GM20000 (cell line): ENCODE data around the gene DDA1.

ENCODE experiments used
- DNase-seq: peaks from one replicate; pipeline ENCODE4 v3.0.0; 2012; ENCODE audit warnings: low spot score
- TF ChIP-seq, protein P1 (sequence below): IDR thresholded peaks from 2 replicates; pipeline ENCODE4 v1.5.1; 2012; ENCODE audit warnings: mild to moderate bottlenecking, control low read depth; ENCODE audit errors: extremely low read depth, missing control alignments

Gene DDA1

DNA sequence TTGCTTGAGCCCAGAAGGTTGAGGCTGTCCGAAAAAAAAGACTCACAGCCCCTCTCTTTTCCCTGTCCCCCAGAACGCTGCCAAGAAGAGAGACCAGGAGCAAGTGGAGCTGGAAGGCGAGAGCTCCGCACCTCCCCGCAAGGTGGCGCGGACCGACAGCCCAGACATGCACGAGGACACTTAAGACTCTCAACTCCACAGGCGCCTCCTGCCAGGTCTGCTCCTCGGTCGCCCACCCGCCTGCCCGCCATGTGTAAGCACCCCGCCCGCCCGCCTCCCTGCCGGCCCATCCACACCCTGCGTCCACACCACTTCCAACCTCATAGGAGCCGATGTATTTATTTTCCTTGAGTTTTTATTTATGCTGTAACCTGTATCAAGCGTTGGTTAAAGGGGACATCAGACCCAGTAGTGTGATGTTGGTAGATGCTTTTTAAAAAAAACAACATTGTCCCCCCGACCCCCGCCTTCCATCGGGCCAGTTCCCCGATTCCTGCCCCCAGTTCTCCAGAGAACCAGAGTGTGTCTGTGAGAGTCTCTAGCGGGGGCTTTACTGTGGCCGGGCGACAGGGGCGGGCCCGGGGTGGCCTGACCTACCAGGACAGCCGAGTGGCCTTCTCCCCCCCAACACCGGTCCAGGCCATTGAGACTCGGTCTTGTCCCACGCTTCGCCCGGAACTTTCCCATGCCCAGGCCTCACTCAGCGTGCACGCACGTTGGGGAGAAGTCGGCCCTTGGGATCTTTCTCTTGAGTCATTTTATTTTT, 10.3 kb downstream of the DDA1 start:
- TF ChIP-seq, protein P1, sequence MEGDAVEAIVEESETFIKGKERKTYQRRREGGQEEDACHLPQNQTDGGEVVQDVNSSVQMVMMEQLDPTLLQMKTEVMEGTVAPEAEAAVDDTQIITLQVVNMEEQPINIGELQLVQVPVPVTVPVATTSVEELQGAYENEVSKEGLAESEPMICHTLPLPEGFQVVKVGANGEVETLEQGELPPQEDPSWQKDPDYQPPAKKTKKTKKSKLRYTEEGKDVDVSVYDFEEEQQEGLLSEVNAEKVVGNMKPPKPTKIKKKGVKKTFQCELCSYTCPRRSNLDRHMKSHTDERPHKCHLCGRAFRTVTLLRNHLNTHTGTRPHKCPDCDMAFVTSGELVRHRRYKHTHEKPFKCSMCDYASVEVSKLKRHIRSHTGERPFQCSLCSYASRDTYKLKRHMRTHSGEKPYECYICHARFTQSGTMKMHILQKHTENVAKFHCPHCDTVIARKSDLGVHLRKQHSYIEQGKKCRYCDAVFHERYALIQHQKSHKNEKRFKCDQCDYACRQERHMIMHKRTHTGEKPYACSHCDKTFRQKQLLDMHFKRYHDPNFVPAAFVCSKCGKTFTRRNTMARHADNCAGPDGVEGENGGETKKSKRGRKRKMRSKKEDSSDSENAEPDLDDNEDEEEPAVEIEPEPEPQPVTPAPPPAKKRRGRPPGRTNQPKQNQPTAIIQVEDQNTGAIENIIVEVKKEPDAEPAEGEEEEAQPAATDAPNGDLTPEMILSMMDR, result no peak

DNA sequence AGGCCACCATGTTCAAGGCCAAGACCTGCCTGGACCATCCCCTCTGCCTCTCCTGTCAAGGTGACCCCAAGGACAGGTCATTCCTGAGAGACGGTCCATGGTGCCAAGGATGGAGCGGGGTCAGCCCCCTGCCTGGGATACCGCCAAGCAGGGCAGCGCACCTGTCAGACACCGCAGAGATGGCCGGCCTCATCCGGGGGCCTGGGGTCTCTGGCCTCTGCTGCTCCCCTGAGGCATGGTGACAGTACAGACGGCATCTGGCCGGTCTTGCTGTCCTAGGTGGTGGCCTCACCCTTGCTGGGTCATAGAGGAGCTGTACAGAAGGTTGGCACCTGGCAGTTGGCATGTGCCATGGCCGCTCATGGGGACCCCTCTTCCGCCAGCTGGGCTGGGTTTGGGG, 11.1 kb downstream of the DDA1 start:
- no peak for DNase-seq
- TF ChIP-seq, protein P1, result no peak

More for the DNA sequence above, 10.3 kb downstream of the DDA1 start:
- no peak for DNase-seq

DNA sequence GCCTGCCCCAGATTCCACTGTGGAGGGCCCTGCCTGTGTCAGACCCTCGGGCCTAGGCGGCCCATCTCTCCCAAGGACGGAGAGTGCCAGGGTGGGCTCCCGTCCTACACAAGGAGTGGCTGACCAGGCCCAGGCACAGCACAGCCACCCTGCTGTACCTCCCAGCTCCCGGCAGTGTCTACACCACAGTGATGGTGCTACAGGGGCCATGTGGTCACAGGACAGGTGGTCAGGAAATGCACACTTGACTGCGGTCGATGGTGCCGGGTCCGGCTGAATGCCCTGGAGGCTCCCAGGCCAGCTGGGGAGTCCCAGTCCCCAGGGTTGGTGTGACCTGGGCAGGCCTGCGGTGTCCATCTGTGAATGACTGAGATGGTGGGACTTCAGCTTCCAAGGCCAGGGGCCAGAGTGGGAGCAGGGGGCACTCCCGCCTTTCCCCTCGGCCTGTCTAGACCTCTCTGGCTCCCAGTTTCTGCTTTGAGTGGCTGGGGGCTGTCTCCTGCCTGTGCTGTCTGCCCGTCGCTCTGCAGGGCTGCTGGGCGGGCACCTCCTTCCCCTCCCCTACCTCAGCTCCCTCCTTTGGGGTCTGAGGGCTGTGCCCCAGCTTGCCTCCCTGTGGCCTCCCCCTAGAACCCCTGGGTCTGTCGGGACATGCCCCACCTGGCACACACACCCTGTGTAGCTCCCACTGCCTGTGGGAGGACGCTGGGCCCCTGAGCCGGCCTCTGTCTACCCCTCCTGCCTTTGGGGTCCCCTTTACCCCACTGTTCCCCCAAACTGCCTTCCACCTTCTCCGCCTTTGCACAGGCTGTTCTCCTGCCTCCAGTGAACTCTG, 12.5 kb downstream of the DDA1 start:
- TF ChIP-seq, protein P1, result no peak
- DNase-seq, result no peak

DNA sequence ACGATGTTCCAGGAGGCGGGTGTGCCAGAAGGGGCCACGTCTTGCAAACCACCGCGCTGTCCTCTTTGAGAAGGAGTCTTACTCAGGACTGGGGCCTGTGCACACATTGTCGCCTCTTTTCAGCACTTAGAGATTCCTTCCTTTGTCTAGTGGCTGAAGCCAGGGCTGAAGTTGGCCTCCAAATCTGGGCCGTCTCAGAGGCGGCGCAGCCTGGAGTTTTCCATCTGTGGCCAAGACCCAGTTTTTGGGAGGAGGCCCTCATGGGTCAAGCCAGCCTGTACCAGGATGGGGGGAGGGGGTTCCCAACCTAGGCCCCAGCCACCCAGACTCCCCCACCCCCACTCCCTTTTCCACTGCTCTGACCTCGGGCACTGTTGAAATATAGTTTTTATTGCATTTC, 13.5 kb downstream of the DDA1 start:
- TF ChIP-seq, protein P1, result no peak
- DNase-seq, result no peak

DNA sequence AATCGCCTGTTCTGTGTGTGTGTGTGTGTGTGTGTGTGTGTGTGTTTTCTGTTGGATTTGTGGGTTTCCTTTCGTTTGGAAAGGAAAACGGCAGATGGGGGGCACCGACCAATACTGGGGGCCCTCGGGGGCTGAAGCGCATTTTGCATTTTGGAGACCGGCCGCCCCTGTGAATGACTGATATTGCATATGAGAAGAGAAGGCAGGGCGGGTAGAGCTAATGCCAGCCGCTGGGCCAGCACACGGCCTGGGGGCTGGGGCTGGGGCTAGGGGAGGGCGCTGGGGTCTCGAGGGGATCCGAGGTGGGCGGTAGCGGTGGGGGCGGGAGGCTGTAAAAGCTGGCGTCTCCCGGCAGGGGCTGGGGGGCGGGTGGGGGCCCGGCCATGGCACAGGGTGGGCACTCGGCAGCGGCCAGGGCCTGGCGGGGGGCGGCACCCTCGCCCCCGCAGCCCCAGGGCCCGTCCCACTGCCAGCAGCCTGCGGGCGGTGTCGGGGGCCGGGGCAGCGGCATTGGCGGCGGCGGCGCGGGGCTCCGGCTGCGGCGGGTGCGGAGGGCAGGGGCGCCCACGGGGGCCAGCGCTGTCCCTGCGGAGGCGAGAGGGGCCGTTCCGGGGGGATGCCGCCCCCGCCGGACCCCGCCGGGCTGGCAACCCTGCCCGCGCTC, 14.1 kb downstream of the DDA1 start:
- DNase-seq, result no peak

DNA sequence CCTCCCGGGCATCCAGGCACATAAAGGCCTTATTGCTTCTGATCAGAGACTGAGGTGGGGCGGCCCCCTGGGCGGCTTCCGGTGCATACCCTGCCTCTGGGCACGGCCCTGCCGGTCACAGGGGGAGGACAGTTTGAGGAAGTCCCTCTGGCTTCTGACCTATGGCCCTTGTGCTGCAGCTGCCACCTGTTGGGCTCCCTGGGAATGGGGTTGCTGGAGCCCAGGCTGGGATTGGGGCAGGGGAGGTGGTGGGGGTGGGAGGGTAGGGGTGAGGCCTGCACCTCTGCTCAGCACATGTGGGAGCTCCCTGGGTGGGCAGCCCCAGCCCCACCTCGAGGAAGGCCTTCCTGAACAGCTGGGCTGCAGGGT, 14.6 kb downstream of the DDA1 start:
- peak; percentile 57 for DNase-seq
- TF ChIP-seq, protein P1, result no peak

More for the DNA sequence above, 14.1 kb downstream of the DDA1 start:
- TF ChIP-seq, protein P1, result no peak
